K562 (cell line): Measurements from ENCODE around the gene CDH16. TPM values are rescaled to one million over a fixed set of nuclear protein-coding genes. Genes with fewer than 3 reads are reported as not detected.

ENCODE experiments used
- CC2D1A ChIP-seq: fragments of 450-650 bp; IDR thresholded peaks from 2 replicates; pipeline ENCODE4 v1.6.1; 2017; ENCODE audit warnings: mild to moderate bottlenecking
- CREM ChIP-seq: IDR thresholded peaks from 2 replicates; pipeline ENCODE4 v1.6.1; 2014; ENCODE audit warnings: antibody characterized with exemption, low read depth
- E4F1 ChIP-seq: fragments of 250-450 bp; sonication (Bioruptor Pico); IDR thresholded peaks from 2 replicates; pipeline ENCODE4 v1.5.0; 2021; ENCODE audit warnings: mild to moderate bottlenecking, borderline replicate concordance
- FIP1L1 ChIP-seq: fragments of 200-400 bp; formaldehyde crosslinking; IDR thresholded peaks from 2 replicates; pipeline ENCODE4 v1.6.1; 2018; ENCODE audit warnings: mild to moderate bottlenecking, low read depth, low read length; ENCODE audit not compliant: poor library complexity, severe bottlenecking
- GATAD2B ChIP-seq: fragments of 450-650 bp; IDR thresholded peaks from 2 replicates; pipeline ENCODE4 v1.6.1; 2017; ENCODE audit warnings: mild to moderate bottlenecking, borderline replicate concordance
- HMGXB4 ChIP-seq: sonication (generic); formaldehyde crosslinking; IDR thresholded peaks from 2 replicates; pipeline ENCODE4 v1.8.1; 2023; ENCODE audit warnings: mild to moderate bottlenecking, missing genetic modification reagents
- L3MBTL2 ChIP-seq: fragments of 450-650 bp; IDR thresholded peaks from 2 replicates; pipeline ENCODE4 v1.6.1; 2016; ENCODE audit warnings: mild to moderate bottlenecking, moderate library complexity
- PTBP1 ChIP-seq: fragments of 200-400 bp; formaldehyde crosslinking; IDR thresholded peaks from 2 replicates; pipeline ENCODE4 v1.6.1; 2017; ENCODE audit warnings: low read depth, low read length
- SRSF9 ChIP-seq: fragments of 200-400 bp; formaldehyde crosslinking; IDR thresholded peaks from 2 replicates; pipeline ENCODE4 v1.6.1; 2017; ENCODE audit warnings: low read depth, low read length, borderline replicate concordance
- THRAP3 ChIP-seq: fragments of 450-650 bp; IDR thresholded peaks from 2 replicates; pipeline ENCODE4 v1.6.1; 2016; ENCODE audit warnings: mild to moderate bottlenecking, inconsistent platforms, borderline replicate concordance
- ZNF197 ChIP-seq: fragments of 200-800 bp; sonication (Bioruptor generic); IDR thresholded peaks from 2 replicates; pipeline ENCODE4 v1.6.1; 2016; ENCODE audit warnings: low read depth, missing genetic modification characterization, missing compliant biosample characterization
- ZNF318 ChIP-seq, 2 experiments: fragments of 450-650 bp; IDR thresholded peaks; 2 replicates each; pipeline ENCODE4 v1.6.1; 2016; ENCODE audit warnings: mild to moderate bottlenecking in 2 of 2, borderline replicate concordance in 1 of 2, low read depth in 1 of 2, moderate library complexity in 1 of 2
- ZNF695 ChIP-seq: fragments of 450-650 bp; formaldehyde crosslinking; IDR thresholded peaks from 2 replicates; pipeline ENCODE4 v1.4.0; 2020; ENCODE audit warnings: mild to moderate bottlenecking, moderate library complexity
- ZNF696 ChIP-seq: fragments of 250-450 bp; sonication (Bioruptor Pico); conservative IDR thresholded peaks from 2 replicates; pipeline ENCODE4 v1.4.0; 2020; ENCODE audit warnings: mild to moderate bottlenecking, moderate library complexity
- polyA plus RNA-seq, 8 experiments: library from polyadenylated mRNA; depleted of rRNA in 4 of 8; stranded (reverse) in 5 of 8; unstranded in 3 of 8; fragments of >200 nt; fragmentation: Nextera tagmentation in 2 of 8; fragmentation: Illumina TruSeq in 1 of 8; extraction: Ambion mirVana in 2 of 8; extraction: Trizol in 1 of 8; gene quantifications; 2 replicates each; pipeline versions ENCODE4 v1.2.1 to v1.2.3, GENCODE V29; 2011 to 2014; ENCODE audit warnings: inconsistent platforms in 1 of 8, missing spikeins in 1 of 8
- total RNA-seq, 7 experiments: library from RNA; depleted of rRNA in 6 of 7; stranded (reverse); fragments of >200 nt in 6 of 7; fragmentation: Illumina TruSeq in 2 of 7; extraction: Trizol in 2 of 7; gene quantifications; 2 replicates each; pipeline versions ENCODE4 v1.2.1 to v1.2.3, GENCODE V29; 2011 to 2021; ENCODE audit warnings: low replicate concordance in 1 of 7

Gene CDH16
- total and polyA plus RNA-seq, 9 of the 15 experiments (the other 6 are each of a cell fraction or from before 2014, with no cell fraction given) = not detected

- TF ChIP-seq FIP1L1 = peak; percentile 72
- 0 out of 2 replicates have a peak, but pooled peaks have one; percentile 49 for TF ChIP-seq PTBP1
- TF ChIP-seq ZNF197 (CRISPR knock-in tag) = no peak
- peak; percentile 97 for TF ChIP-seq L3MBTL2
- TF ChIP-seq CC2D1A = peak; percentile 27; the same call in 1 of the 2 replicates
- TF ChIP-seq THRAP3 = no peak
- TF ChIP-seq ZNF318 (IDR thresholded peaks at IDR 0.05; ENCODE audit: borderline replicate concordance in 1 of 2, low read depth in 1 of 2) = no peak
- no peak for TF ChIP-seq GATAD2B
- TF ChIP-seq CREM = peak; percentile 81
- TF ChIP-seq HMGXB4 (CRISPR knock-in tag) = peak; percentile 96
- TF ChIP-seq E4F1 (CRISPR knock-in tag) = no peak
- no peak for TF ChIP-seq ZNF695
- no peak for TF ChIP-seq SRSF9
- TF ChIP-seq ZNF696 (CRISPR knock-in tag) = no peak
Measured at GRCh38 chr16:66872943-66873684, 45.6 kb downstream of the CDH16 start (continued).
